GM18951 (cell line): ENCODE results near the gene VPS13C.

Experiments used
- POLR2A ChIP-seq: IDR thresholded peaks from 4 replicates; pipeline ENCODE4 v1.6.1; 2011; ENCODE audit warnings: mild to moderate bottlenecking; ENCODE audit not compliant: insufficient read length, insufficient read depth; ENCODE audit errors: extremely low read depth
- in situ Hi-C: fragments of 300-500 bp; cut with MboI; formaldehyde crosslinking; loops from one replicate; pipeline ENCODE4 v1.12.0; 2022; ENCODE audit warnings: low sequenced_read_pairs, mixed read lengths, inconsistent platforms; ENCODE audit not compliant: unreplicated experiment

Gene VPS13C

GRCh38 chr15:61832223-61832622, 228.0 kb downstream of the VPS13C start:
- in situ Hi-C loops: loop anchor here (10.0 kb wide), 1 partner anchor 667 kb away; no protein-coding TSS in a partner anchor
- TF ChIP-seq POLR2A: no peak

GRCh38 chr15:61831505-61831921, 228.7 kb downstream of the VPS13C start:
- no peak for TF ChIP-seq POLR2A
- in situ Hi-C loops: loop anchor here (10.0 kb wide), 1 partner anchor 667 kb away; no protein-coding TSS in a partner anchor

GRCh38 chr15:61830536-61831330, 229.5 kb downstream of the VPS13C start:
- in situ Hi-C loops: loop anchor here (10.0 kb wide), 1 partner anchor 666 kb away; no protein-coding TSS in a partner anchor
- no peak for TF ChIP-seq POLR2A

GRCh38 chr15:61829514-61829889, 230.7 kb downstream of the VPS13C start:
- in situ Hi-C loops: no loop called here
- TF ChIP-seq POLR2A: no peak

GRCh38 chr15:61828860-61829513, 231.3 kb downstream of the VPS13C start:
- in situ Hi-C loops: no loop called here
- no peak for TF ChIP-seq POLR2A

- in situ Hi-C loops: no loop called here
- no peak for TF ChIP-seq POLR2A
Observed at GRCh38 chr15:61828008-61828407, 232.2 kb downstream of the VPS13C start.

GRCh38 chr15:61827131-61827530, 233.1 kb downstream of the VPS13C start:
- no peak for TF ChIP-seq POLR2A
- in situ Hi-C loops: no loop called here

GRCh38 chr15:61824291-61824690, 236.0 kb downstream of the VPS13C start:
- in situ Hi-C loops: no loop called here
- no peak for TF ChIP-seq POLR2A

GRCh38 chr15:61822511-61822910, 237.7 kb downstream of the VPS13C start:
- TF ChIP-seq POLR2A: no peak
- in situ Hi-C loops: no loop called here

GRCh38 chr15:61820951-61821350, 239.3 kb downstream of the VPS13C start:
- in situ Hi-C loops: no loop called here
- TF ChIP-seq POLR2A: no peak

- in situ Hi-C loops: no loop called here
Observed at GRCh38 chr15:61820212-61820611, 240.0 kb downstream of the VPS13C start.

GRCh38 chr15:61819386-61819785, 240.9 kb downstream of the VPS13C start:
- no peak for TF ChIP-seq POLR2A
- in situ Hi-C loops: no loop called here

More at GRCh38 chr15:61820212-61820611, 240.0 kb downstream of the VPS13C start:
- TF ChIP-seq POLR2A: no peak

GRCh38 chr15:61818801-61819200, 241.4 kb downstream of the VPS13C start:
- in situ Hi-C loops: no loop called here

GRCh38 chr15:61816856-61817255, 243.4 kb downstream of the VPS13C start:
- TF ChIP-seq POLR2A: no peak
- in situ Hi-C loops: no loop called here

More at GRCh38 chr15:61818801-61819200, 241.4 kb downstream of the VPS13C start:
- no peak for TF ChIP-seq POLR2A

GRCh38 chr15:61815356-61816083, 244.7 kb downstream of the VPS13C start:
- in situ Hi-C loops: no loop called here
- no peak for TF ChIP-seq POLR2A
